GM13976 (cell line): ENCODE data around the gene OCIAD1.

Experiments
- DNase-seq: peaks from one replicate; pipeline ENCODE4 v3.0.0; 2012; ENCODE audit warnings: low spot score
- in situ Hi-C: fragments of 300-500 bp; cut with MboI; formaldehyde crosslinking; loops from one replicate; pipeline ENCODE4 v1.12.0; 2022; ENCODE audit warnings: low sequenced_read_pairs, mixed read lengths, inconsistent platforms; ENCODE audit not compliant: unreplicated experiment
- TF ChIP-seq, protein P1 (sequence below): IDR thresholded peaks from 2 replicates; pipeline ENCODE4 v1.5.1; 2012; ENCODE audit warnings: borderline replicate concordance, mild to moderate bottlenecking; ENCODE audit not compliant: insufficient read depth; ENCODE audit errors: extremely low read depth, missing control alignments, control extremely low read depth

The OCIAD1 gene

DNA sequence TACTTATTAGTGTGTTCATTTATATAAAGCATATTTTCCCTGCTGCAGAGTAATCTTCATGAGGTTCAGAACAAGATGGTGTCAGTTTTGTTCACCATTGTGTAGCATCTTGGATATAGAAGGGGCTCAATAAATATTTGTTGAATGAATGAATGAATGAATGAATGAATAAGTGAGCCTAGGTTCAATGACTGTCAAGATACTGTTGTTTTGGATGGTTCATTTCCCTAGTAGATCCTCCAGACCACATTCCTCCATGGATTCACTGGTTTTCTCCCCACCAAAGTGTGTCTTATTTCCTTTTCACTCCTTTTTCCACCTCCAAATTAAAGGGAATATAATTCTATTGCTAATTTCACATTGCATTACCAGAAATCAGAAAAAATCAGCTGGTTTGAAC is 77.8 kb downstream of the OCIAD1 start:
- in situ Hi-C loops = no loop called here
- TF ChIP-seq, protein P1, sequence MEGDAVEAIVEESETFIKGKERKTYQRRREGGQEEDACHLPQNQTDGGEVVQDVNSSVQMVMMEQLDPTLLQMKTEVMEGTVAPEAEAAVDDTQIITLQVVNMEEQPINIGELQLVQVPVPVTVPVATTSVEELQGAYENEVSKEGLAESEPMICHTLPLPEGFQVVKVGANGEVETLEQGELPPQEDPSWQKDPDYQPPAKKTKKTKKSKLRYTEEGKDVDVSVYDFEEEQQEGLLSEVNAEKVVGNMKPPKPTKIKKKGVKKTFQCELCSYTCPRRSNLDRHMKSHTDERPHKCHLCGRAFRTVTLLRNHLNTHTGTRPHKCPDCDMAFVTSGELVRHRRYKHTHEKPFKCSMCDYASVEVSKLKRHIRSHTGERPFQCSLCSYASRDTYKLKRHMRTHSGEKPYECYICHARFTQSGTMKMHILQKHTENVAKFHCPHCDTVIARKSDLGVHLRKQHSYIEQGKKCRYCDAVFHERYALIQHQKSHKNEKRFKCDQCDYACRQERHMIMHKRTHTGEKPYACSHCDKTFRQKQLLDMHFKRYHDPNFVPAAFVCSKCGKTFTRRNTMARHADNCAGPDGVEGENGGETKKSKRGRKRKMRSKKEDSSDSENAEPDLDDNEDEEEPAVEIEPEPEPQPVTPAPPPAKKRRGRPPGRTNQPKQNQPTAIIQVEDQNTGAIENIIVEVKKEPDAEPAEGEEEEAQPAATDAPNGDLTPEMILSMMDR = no peak
- no peak for DNase-seq

DNA sequence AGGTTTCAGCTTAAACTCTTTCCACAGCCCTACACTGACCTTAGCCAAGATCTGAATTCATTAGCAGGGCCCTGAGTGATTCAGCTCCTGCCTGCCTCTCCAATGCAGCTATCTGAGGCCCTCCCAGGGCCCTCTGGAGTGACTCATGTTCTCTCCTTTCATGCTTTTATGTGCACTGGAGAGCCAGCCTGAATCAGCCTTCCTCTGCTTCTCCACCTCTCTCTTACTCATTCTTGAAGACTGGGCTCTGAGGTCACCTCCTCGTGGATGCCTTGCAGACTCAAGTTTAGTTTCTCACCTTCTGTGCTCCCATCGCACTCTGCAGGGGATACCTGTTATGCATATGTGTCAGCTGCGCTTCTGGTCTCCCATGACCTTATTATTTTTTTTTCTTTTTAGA is 78.8 kb downstream of the OCIAD1 start:
- no peak for DNase-seq
- TF ChIP-seq, protein P1 = no peak
- in situ Hi-C loops = no loop called here

DNA sequence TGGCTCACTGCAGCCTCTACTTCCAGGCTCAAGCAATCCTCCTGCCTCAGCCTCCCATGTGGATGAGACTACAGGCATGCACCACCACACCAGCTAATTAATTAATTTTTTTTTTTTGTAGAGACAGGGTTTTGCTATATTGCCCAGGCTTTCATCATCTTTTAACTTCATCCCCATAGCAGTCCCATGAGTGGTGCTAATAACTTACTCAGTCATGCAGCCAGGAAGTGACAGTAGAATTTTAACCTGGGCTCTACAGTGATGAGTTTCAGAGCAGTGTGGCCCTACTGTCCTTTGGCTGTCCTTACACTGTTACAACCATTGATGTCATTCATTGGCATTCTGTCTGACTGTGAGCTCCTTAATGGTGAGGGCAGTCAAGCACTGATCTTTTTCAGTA is 79.6 kb downstream of the OCIAD1 start:
- in situ Hi-C loops = no loop called here
- TF ChIP-seq, protein P1 = no peak
- no peak for DNase-seq
